IPS DF 4.7 (cell line): ENCODE measurements around the gene PRSS16.
"Not testable (repeated sequence)": the region's sequence is repeated elsewhere in the genome, so short reads cannot be mapped to it uniquely, and the experiment has no call there.

Source experiments
- DNase-seq: peaks from one replicate; pipeline ENCODE4 v3.0.0-alpha.2; 2013; ENCODE audit warnings: low spot score; ENCODE audit errors: extremely low read depth

Gene PRSS16

GRCh38 chr6:27242589-27243265 lies 4.8 kb upstream of the PRSS16 start:
- DNase-seq = no peak

GRCh38 chr6:27248783-27249182 lies 1.3 kb downstream of the PRSS16 start:
- DNase-seq = no peak

- no peak for DNase-seq
These were observed 3.0 kb downstream of the PRSS16 start for GRCh38 chr6:27250277-27251111.

- DNase-seq = no peak
These were observed 3.7 kb downstream of the PRSS16 start for GRCh38 chr6:27251112-27251605.

GRCh38 chr6:27251606-27252251 lies 4.2 kb downstream of the PRSS16 start:
- no peak for DNase-seq

- no peak for DNase-seq
These were observed 7.1 kb downstream of the PRSS16 start for GRCh38 chr6:27254566-27254965.

GRCh38 chr6:27255866-27256265 lies 8.4 kb downstream of the PRSS16 start:
- DNase-seq = no peak

- no peak for DNase-seq
These were observed 12.9 kb downstream of the PRSS16 start for GRCh38 chr6:27260369-27260768.

- no peak for DNase-seq
These were observed 13.4 kb downstream of the PRSS16 start for GRCh38 chr6:27260836-27261375.

GRCh38 chr6:27263886-27264285 lies 16.4 kb downstream of the PRSS16 start:
- DNase-seq = no peak

- not testable (repeated sequence) for DNase-seq
These were observed 19.5 kb downstream of the PRSS16 start for GRCh38 chr6:27267003-27267402.

GRCh38 chr6:27267857-27268434 lies 20.4 kb downstream of the PRSS16 start:
- no peak for DNase-seq

- DNase-seq = no peak
These were observed 21.3 kb downstream of the PRSS16 start for GRCh38 chr6:27268803-27269202.

- no peak for DNase-seq
These were observed 26.3 kb downstream of the PRSS16 start for GRCh38 chr6:27273783-27274182.

- no peak for DNase-seq
These were observed 27.8 kb downstream of the PRSS16 start for GRCh38 chr6:27275025-27275956.

GRCh38 chr6:27279513-27280063 lies 32.1 kb downstream of the PRSS16 start:
- no peak for DNase-seq

GRCh38 chr6:27280064-27280539 lies 32.6 kb downstream of the PRSS16 start:
- no peak for DNase-seq

- DNase-seq = no peak
These were observed 33.1 kb downstream of the PRSS16 start for GRCh38 chr6:27280540-27281000.

GRCh38 chr6:27281105-27281539 lies 33.6 kb downstream of the PRSS16 start:
- no peak for DNase-seq

- DNase-seq = no peak
These were observed 34.1 kb downstream of the PRSS16 start for GRCh38 chr6:27281569-27281968.
